ENCODE measurements around the gene DNAJB13.
"Not testable (repeated sequence)": the region's sequence is repeated elsewhere in the genome, so short reads cannot be mapped to it uniquely, and the experiment has no call there.

The DNAJB13 gene, protein sequence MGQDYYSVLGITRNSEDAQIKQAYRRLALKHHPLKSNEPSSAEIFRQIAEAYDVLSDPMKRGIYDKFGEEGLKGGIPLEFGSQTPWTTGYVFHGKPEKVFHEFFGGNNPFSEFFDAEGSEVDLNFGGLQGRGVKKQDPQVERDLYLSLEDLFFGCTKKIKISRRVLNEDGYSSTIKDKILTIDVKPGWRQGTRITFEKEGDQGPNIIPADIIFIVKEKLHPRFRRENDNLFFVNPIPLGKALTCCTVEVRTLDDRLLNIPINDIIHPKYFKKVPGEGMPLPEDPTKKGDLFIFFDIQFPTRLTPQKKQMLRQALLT

DNA sequence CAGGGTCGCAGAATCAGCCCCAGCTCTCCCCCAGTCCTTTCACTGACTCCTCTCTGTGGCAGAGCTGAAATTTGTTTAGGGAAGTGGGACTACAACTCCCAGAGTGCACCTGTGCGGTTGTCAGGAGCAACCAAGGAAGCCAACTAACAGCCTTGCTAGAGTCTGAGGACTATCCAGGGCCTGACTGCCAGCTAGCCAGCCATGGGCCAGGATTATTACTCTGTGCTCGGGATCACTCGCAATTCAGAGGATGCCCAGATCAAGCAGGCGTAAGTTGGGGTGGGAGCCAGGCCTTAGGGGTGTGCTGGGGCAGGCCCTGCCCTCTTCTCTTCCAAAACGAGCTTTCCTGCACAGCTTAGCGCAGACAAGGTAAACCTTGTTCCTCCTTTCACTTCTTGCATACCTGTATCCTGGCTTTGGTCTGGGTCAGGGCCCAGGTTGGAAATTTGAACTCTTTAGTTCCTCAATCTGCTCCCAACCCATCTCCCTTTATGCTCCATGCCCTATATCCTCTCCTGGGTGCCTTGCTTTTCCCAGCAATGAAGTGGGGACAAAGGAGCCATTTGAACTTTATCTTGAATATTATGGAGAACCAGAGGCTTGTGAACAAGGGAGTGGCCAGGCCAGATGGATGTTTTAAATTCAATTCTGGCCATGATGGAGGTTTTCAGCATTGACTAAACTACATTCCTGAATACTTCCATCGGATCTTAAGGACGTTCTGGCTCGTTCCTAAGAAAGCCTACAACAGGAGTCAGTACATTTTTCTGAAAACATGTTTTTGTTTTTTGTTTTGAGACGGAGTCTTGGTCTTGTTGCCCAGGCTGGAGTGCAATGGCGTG is at the start of gene DNAJB13:
DNAJB13 (plus strand) TSS at position 158 of the 842 bp plus-strand sequence; CDS start at position 202, 44 bp downstream.
- no peak for DNase-seq

DNA sequence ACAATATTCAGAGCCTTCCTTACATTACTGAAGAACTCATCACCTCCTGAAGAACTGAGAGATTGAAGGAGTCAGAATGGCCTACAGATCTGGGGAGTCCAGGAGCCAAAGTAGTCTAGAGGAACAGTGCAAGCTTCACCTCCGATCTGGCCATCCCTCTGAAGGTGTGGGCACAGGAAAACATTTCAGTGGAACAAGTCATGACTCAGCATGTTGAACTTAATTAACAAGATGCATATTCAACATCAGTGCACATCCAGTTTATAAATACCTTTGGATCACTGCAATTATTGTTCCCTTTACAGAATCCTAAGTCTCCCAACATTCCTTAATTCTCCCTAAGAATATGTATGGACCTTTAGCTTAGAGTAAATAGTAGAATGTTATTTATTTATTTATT is 48.5 kb upstream of the DNAJB13 start:
- DNase-seq = no peak

DNA sequence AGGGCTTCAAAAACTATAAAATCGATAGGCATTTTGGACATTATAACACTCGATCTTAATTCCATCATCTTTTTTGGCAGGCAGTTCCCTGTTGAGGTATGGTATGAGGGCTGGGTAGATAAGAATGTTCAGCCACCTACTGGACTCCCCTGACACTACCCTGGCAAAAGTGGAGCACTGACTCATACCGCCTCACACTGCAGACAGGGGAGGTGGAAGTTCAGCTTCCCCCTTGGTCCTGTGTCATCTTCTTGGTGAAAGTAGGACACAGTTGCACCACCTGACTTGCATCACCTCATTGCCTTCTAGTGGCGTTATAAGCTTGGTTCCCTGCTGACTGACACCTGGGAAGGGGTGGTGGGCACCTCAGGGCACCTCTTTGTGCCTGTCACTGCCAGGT is 43.6 kb upstream of the DNAJB13 start:
- no peak for DNase-seq

DNA sequence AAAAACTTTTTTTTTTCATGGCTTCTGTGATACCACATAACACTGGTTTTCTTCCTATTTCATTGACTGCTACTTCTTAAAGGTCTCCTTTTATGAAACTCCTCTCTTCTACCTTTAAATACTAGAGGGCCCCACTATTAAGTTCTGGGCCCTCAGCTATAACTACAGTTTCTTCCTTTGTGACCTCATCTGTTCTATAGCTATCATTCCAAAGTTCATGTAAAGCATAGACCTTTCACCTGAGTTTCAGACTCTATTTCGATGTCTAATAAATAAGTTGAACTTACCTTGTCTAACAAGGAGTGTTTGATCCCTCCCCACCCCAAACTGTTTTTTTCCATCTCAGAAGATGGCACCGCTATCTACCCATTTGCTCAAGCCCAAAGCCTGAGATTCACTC is 38.8 kb upstream of the DNAJB13 start:
- DNase-seq = no peak

DNA sequence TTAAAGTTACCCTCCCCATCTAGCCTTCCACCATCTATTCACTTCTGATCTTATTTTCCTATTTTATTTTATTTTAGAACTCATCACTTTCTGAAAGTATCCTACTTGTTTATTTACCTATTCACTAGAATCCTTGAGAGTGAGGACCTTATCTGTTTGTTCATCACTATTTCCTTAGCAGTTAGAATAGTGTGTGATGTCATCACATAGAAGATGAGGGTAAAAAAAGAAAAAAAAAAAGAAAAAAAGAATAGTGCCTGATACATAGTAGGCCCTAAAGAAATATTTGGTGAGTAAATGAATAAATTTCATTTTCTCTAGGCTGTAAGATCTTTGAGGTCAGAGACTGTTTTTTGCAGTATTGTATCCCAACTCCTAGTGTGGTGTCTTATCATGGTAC is 37.4 kb upstream of the DNAJB13 start:
- DNase-seq = no peak

DNA sequence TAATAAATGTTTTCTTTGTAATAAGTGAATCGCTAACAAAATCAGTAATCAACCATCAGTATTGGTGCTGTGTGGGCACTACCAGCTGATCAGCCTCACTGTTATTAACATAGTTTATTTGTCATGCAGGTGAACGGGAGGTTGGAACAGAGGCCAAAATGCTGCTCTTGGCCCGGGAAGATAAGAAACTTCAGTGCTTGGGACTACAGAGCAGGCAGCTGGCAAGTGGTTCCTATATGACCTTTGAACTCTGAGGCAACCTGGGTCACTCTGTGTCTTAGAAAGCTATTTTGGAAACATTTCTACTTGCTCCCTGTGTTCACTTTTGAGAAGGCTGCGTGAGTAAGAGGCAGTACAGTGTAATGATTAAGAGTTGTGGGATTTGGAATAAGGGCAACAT is 36.5 kb upstream of the DNAJB13 start:
- DNase-seq = no peak

DNA sequence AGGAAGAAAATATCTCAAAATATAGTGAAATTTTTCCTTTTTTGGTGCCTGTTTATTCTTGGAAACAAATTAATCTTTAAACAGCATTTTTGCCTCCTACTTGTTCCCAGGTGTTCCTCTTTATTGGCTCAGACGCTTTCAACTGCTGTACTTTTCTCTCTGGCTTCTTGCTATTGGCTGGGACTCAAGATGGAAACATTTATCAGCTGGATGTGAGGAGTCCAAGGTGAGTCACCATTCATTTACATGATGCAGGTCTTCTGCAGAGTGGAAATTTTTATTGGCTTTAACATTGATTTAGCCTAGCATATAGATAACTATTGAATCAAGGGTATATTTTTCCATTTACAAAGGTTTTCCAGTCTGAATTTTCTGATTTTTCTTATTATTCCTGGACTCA is 34.4 kb upstream of the DNAJB13 start:
- no peak for DNase-seq

DNA sequence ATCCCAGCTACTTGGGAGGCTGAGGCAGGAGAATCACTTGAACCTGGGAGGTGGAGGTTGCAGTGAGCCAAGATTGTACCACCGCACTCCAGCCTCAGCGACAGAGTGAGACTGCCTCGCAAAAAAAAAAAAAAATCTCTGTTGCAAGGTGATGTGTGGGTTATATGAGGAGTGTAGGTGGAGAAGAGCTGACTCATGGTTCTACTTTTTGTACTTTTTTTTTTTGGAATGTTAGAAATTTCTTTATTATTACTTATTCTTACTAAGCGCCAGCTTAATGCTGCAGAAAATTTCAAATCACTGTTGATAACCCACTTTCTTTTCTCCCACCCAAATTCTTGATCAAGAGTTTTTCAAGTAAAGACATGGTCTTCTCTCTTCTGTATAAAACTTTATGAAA is 29.6 kb upstream of the DNAJB13 start:
- DNase-seq = no peak

DNA sequence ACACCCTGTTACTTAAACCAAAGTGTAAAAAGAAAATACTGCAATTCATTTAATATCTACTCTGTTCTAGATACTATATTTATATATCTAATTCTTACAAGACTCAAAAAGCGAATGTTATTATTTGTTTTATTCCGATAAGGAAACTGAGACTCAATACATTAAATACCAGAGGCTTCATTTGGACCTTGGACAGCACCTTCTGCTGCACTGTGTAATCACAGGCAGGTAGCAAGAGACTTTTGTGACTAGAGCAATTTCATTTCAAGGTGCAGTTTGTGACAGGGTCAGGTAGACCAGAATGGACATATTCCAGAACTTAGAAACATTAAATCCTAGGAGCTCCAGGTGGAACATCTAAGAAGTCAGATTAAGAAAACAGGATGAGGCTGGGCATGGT is 21.4 kb upstream of the DNAJB13 start:
- no peak for DNase-seq

DNA sequence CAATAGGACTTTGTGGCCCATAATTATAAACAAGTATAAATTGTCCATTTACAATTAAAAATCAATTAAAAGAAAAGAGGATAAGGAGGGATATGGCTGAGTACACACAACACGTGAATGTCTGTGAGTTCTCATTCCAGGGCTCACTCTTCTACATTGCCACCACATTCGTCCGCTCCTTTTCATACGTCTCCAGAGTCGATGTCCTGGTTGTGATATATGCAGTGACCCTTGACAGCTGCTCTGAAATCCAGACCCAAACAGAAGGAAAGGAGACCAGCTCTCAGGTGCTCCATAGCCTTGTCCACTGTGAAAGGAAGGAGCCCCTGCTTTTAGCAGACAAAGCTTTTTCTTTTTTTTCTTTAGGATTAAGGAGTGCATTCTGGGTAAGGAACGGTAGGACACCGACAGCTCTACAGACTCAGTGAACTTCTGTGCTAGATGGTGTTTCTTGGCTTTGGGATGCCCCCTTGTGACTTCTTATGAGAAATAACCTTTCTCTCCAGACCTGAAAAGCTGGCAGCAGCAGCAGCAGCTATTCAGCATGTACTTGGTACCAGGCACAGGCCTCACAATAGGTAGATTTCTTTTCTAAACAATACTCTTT is 19.7 kb upstream of the DNAJB13 start:
- DNase-seq = no peak

DNA sequence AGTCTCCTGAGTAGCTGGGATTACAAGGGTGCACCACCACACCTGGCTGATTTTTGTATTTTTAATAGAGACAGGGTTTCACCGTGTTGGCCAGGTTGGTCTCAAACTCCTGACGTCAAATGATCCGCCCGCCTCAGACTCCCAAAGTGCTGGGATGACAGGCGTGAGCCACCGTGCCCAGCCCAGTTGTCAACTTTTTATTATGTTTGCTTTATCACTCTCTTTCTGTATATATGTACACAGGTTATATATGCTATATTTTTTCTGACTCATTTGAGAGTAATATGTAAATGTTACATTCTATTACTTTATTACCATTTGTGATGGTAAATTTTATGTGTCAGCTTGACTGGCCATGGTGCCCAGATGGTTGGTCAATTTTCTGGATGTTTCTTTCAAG is 18.9 kb upstream of the DNAJB13 start:
- no peak for DNase-seq

DNA sequence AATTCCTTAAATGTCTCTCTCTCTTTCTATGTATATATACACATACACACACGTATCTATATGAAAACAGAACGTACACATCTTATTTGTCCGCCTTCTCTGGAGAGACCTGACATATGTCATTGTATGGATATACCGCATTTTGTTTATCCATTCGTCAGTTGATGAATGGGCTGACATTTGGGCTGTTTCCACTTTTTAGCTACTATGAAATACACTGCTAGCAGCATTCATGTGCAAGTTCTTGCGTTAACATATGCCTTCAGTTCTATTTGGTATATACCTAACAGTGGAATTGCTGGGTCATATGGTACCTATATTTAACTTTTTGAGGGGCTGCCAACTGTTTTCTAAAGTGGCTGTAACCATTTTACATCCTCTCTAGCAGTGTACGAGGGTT is 18.0 kb upstream of the DNAJB13 start:
- no peak for DNase-seq

DNA sequence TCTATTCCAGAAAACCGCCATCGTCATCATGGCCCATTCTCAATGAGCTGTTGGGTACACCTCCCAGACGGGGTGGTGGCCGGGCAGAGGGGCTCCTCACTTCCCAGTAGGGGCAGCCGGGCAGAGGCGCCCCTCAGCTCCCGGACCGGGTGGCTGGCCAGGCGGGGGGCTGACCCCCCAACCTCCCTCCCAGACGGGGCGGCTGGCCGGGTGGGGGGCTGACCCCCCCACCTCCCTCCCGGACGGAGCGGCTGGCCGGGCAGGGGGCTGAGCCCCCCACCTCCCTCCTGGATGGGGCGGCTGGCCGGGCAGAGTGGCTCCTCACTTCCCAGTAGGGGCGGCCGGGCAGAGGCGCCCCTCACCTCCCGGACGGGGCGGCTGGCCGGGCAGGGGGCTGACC is 14.8 kb upstream of the DNAJB13 start:
- not testable (repeated sequence) for DNase-seq

DNA sequence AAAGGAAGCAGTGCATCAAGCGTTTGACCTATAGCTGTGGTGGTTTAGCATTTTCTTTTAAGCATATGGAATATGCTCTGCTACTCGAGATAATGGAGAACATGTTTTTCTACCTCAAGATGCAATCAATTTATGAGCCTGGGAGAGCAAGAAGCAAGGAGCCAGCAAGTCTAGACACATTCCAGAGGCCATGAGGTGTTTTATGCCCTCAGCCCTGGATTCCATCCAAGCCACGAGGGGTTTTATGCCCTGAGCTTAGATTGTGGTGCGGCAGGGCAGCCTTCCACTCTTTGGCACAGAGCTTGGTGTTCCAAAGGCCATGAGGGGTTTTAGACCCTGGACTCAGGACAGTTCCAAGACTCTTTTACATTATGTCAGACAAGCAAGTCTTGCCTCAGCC is 11.7 kb upstream of the DNAJB13 start:
- no peak for DNase-seq

DNA sequence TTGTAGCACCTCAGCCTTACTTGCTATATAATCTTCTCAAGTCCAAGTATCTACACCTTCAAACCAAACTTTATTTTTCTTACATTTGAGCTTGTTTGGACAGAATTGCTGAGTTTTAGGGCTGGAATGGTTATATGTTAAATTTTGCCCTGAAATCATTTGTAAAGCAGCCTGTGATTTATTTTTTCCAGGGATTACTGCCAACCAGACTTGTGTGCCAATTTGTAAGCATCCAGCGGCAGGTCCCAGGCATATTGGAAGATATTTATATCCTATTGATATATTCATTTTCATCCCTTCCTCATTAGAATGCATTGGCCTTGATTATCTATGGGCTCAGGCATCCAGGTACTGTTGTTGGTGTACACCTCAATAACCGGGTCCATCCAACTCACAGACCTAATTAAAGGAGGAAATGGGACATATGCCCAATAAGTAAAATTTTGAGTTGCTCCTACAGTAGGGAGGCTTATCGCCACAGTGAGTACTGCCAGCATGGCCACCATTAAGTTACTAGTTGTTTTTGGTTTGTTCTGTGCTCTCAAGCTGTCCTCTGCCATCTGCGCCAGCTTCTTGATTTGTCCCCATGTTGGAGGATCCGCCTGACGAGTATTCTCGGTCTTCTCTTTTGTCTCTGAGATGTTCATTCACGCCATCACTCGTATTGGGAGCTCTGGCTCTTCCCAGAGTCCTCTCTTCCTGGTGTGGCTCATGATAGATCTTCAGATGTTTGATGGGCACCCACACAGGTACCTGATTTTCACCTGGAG is 9.8 kb upstream of the DNAJB13 start:
- DNase-seq = no peak

DNA sequence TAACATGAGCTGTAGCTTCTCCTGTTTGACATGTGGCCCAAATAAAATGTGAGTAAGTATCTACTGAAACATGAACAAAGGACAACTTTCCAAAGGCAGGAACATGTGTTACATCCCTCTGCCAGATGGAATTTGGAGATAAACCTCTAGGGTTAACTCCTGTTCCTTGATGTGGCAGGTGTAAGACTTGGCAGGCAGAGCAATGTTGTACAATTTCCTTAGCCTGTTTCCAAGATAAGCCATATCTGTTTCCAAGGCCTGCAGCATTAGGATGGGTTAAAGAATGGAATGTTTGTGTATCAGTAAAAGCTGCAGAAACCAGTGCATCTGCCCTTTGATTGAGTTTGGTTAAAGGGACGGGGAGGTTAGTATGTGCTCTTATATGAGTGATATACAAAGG is 8.8 kb upstream of the DNAJB13 start:
- DNase-seq = no peak

DNA sequence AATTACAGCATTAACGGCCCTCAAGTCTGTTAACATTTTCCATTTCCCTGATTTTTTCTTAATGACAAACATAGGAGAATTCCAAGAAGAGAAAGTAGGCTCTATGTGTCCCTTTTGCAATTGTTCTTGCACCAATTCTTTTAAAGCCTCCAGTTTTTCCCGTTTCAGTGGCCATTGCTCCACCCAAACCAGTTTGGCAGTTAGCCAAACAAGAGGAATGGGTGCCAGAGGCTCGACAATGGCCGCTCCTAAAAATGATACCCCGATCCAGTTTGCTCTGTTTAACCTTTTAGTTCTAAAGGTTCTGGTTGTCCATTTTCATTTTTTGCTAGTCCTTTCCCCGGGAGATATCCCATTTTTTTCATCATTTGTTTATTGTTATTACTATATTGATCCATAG is 6.7 kb upstream of the DNAJB13 start:
- DNase-seq = no peak

DNA sequence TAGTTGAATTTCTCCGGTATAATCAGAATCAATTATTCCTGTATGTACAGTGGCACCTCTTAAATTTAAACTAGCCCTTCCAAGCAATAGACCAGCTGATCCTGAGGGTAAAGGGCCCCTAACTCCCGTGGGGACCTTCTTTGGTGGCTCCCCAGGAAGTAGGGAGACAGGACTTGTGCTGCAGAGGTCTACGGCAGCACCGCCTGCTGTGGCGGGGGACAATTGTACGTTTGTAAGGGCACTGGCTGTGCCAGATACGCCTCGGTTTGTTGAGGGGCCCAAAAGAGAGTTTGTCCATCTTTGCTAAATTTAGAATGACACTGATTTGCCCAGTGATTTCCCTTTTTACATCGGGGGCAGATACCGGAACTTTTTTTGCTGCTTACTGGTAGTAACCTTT is 5.9 kb upstream of the DNAJB13 start:
- no peak for DNase-seq

DNA sequence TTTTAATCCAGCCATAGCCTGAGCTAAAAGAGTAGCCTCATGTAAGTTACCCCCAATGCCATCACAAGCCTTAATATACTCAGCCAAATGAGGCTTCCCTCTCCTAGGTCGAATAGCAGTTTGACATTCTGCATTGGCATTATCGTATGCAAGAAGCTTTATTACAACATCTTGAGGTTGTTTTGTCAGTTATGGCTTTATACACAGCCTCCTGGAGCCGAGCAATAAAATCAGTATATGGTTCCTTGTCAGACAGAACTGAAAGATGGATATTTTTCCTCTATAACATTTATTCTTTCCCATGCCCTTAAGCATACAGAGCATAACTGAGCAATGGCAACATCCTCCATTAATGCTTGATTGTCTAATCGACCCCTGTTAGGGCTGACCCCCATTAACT is 5.4 kb upstream of the DNAJB13 start:
- no peak for DNase-seq

DNA sequence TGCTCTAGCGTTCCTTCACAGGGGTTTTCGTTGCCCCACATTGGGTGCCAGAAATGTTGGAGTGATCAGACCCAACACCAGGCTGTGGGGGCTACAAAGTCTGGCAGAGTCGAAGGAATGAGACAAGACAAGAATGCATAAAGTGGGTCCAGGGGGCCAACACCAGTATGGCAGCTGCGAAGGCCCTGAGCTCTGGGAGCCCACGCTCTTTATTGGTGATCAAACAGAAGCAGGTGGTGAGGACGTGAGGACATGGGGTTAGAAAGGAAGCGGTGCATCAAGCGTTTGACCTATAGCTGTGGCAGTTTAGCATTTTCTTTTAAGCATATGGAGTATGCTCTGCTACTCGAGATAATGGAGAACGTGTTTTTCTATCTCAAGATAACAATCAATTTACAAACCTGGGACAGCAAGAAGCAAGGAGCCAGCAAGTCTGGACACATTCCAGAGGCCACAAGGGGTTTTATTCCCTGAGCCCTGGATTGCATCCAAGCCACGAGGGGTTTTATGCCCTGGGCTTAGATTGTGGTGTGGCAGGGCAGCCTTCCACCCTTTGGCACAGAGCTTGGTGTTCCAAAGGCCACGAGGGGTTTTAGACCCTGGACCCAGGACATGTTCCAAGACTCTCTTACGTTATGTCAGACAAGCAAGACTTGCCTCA is 3.9 kb upstream of the DNAJB13 start:
- no peak for DNase-seq

DNA sequence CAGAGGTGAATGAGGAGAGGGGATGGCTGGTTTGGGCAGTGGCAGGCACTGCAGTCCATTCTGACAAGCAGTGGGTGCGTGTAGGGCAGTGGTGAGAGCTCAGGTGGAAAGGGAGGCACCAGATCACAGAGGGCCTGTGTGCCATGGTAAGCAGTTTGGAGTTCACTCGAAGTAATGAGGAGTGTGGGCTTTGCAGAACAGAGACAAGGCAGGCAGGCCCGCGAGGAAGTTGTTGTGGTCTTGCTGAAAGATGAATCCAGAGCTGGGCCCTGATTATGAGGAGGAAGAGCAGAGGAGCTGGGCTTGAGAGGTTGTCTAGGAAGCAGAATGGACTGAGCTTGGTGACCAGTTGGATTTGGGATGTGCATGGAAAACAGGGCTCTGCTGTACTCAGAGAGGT is 1.6 kb upstream of the DNAJB13 start:
- no peak for DNase-seq

DNA sequence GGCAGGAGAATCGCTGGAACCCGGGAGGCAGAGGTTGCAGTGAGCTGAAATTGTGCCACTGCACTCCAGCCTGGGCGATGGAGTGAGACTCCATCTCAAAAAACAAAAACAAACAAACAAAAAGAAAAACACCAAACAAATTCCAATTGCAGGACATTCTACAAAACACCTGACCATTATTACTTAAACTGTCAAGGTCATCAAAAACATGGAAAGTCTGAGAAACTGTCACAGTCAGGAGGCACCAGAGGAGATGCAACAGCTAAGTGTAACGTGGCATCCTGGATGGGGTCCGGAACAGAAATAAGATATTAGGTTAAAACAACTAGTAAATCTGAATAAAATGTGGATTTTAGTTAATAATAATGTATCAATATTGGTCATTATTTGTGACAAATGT is 914 bp upstream of the DNAJB13 start:
- no peak for DNase-seq

DNA sequence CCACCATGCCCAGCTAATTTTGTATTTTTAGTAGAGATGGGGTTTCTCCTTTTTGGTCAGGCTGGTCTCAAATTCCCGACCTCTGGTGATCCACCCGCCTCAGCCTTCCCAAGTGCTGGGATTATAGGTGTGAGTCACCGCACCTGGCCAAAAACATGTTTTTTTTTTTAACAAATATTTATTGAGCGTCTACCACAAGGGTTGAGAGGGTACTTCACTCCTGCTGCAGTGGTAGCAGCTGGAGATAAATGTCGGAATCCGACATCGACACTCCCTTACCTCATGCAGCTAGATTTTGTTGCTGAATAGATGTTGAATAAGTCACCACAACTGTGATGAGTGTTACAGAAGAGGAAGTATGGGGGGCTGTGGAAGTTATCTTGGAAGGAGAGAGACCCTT is 971 bp downstream of the DNAJB13 start:
- no peak for DNase-seq
